IMR-90 (cell line): ENCODE results near the gene MTRF1L. TPM values are rescaled to one million over a fixed set of nuclear protein-coding genes. Genes with fewer than 3 reads are reported as not detected.
A peak's percentile ranks its signal among the peaks of the same experiment; 100 is the strongest.

Source experiments
- ATAC-seq: fragments of 200-7000 bp; cut with Tn5 transposase; 2 replicates; pipeline ENCODE4 v1.9.1; 2020; ENCODE audit warnings: low read depth, mild to moderate bottlenecking, moderate library complexity
- BruUV-seq: library from RNA; stranded (reverse); fragments of 400-500 nt; replicated peaks from 2 replicates; lab custom pipeline; 2021; lab: Mats Ljungman, UMichigan
- CTCF ChIA-PET: fragments of 300-600 bp; formaldehyde crosslinking; extraction: SDS; loops from one replicate; lab custom pipeline; 2021; ENCODE audit warnings: antibody characterized with exemption; lab: Yijun Ruan, JAX
- POLR2A ChIA-PET: fragments of 300-600 bp; sonication (Branson Sonifier 250); formaldehyde crosslinking; loops from one replicate; lab custom pipeline; 2022; ENCODE audit warnings: antibody characterized with exemption; ENCODE audit not compliant: unreplicated experiment; lab: Charles Lee
- DNase-seq: peaks from one replicate; pipeline ENCODE4 v3.0.0; 2013
- H2AFZ ChIP-seq: replicated peaks from 2 replicates; pipeline ENCODE3; 2013; ENCODE audit warnings: low read length, mild to moderate bottlenecking; ENCODE audit not compliant: poor library complexity
- H2AK5ac ChIP-seq: 2 replicates; pipeline ENCODE4 v1.6.1; 2013; ENCODE audit warnings: low read depth, low read length, inconsistent platforms
- H2AK9ac ChIP-seq: replicated peaks from 2 replicates; pipeline ENCODE3; 2013; ENCODE audit warnings: mild to moderate bottlenecking, low read depth, low read length, moderate library complexity; ENCODE audit not compliant: poor library complexity
- H2BK120ac ChIP-seq: 2 replicates; pipeline ENCODE4 v1.6.1; 2013; ENCODE audit warnings: low read depth, low read length, inconsistent platforms
- H2BK15ac ChIP-seq: 3 replicates; pipeline ENCODE4 v1.6.1; 2013; ENCODE audit warnings: low read depth, low read length, inconsistent platforms
- H2BK20ac ChIP-seq: 2 replicates; pipeline ENCODE4 v1.6.1; 2013; ENCODE audit warnings: low read depth, mild to moderate bottlenecking, inconsistent platforms, low read length, moderate library complexity
- H2BK5ac ChIP-seq: 2 replicates; pipeline ENCODE4 v1.6.1; 2013; ENCODE audit warnings: mild to moderate bottlenecking, low read depth, low read length, inconsistent platforms; ENCODE audit not compliant: poor library complexity, severe bottlenecking
- H3K14ac ChIP-seq: replicated peaks from 2 replicates; pipeline ENCODE4 v1.6.1; 2013; ENCODE audit warnings: low read depth, low read length, inconsistent platforms
- H3K18ac ChIP-seq: 2 replicates; pipeline ENCODE4 v1.6.1; 2013; ENCODE audit warnings: low read depth, low read length, control low read depth
- H3K23ac ChIP-seq: 2 replicates; pipeline ENCODE4 v1.6.1; 2013; ENCODE audit warnings: low read depth, low read length, inconsistent platforms
- H3K27ac ChIP-seq: 2 replicates; pipeline ENCODE4 v1.5.1; 2013; ENCODE audit warnings: mild to moderate bottlenecking, control low read depth, low read length; ENCODE audit not compliant: insufficient read depth
- H3K27me3 ChIP-seq: 2 replicates; pipeline ENCODE4 v1.6.1; 2013; ENCODE audit warnings: low read length; ENCODE audit not compliant: control insufficient read depth, insufficient read depth
- H3K36me3 ChIP-seq: 2 replicates; pipeline ENCODE4 v1.6.1; 2013; ENCODE audit warnings: low read length, mixed read lengths; ENCODE audit not compliant: control insufficient read depth, insufficient read depth
- H3K4ac ChIP-seq: 2 replicates; pipeline ENCODE4 v1.6.1; 2013; ENCODE audit warnings: low read depth, low read length, inconsistent platforms
- H3K4me1 ChIP-seq: 2 replicates; pipeline ENCODE4 v1.6.1; 2013; ENCODE audit warnings: low read length, mixed read lengths; ENCODE audit not compliant: control insufficient read depth, insufficient read depth
- H3K4me2 ChIP-seq: 2 replicates; pipeline ENCODE4 v1.6.1; 2013; ENCODE audit warnings: low read depth, mild to moderate bottlenecking, control low read depth, low read length, moderate library complexity
- H3K4me3 ChIP-seq: 2 replicates; pipeline ENCODE4 v1.5.1; 2013; ENCODE audit warnings: low read depth, mild to moderate bottlenecking, control low read depth, low read length, moderate library complexity; ENCODE audit not compliant: insufficient read depth
- H3K56ac ChIP-seq: 2 replicates; pipeline ENCODE4 v1.6.1; 2013; ENCODE audit warnings: low read length, inconsistent platforms; ENCODE audit not compliant: insufficient read depth; ENCODE audit errors: extremely low read depth
- H3K79me1 ChIP-seq, 2 experiments: 2 replicates each; pipeline ENCODE4 v1.6.1; 2013; ENCODE audit warnings: low read length in 2 of 2, inconsistent platforms in 1 of 2, low read depth in 1 of 2
- H3K9ac ChIP-seq: 2 replicates; pipeline ENCODE4 v1.6.1; 2013; ENCODE audit warnings: low read depth, low read length, control low read depth
- H3K9me1 ChIP-seq: 2 replicates; pipeline ENCODE4 v1.6.1; 2013; ENCODE audit warnings: low read length, inconsistent platforms; ENCODE audit not compliant: insufficient read depth
- H3K9me3 ChIP-seq: 2 replicates; pipeline ENCODE4 v1.6.1; 2013; ENCODE audit warnings: low read length; ENCODE audit not compliant: control insufficient read depth, insufficient read depth
- H4K20me1 ChIP-seq: 2 replicates; pipeline ENCODE4 v1.6.1; 2013; ENCODE audit warnings: low read length, inconsistent platforms; ENCODE audit not compliant: insufficient read depth
- H4K5ac ChIP-seq: 2 replicates; pipeline ENCODE4 v1.6.1; 2013; ENCODE audit warnings: mild to moderate bottlenecking, low read depth, low read length, control low read depth
- H4K8ac ChIP-seq, 2 experiments: 2 replicates each; pipeline ENCODE4 v1.6.1; 2013; ENCODE audit warnings: low read depth in 2 of 2, low read length in 2 of 2, control low read depth in 1 of 2, inconsistent platforms in 1 of 2
- H4K91ac ChIP-seq: 2 replicates; pipeline ENCODE4 v1.6.1; 2013; ENCODE audit warnings: low read depth, low read length, inconsistent platforms; ENCODE audit not compliant: insufficient read depth
- CTCF ChIP-seq: conservative IDR thresholded peaks from 2 replicates; pipeline ENCODE4 v1.5.1; 2012; ENCODE audit warnings: mild to moderate bottlenecking, low read depth, low read length, improper control_type of control experiment
- ELK1 ChIP-seq: fragments of 150-350 bp; IDR thresholded peaks from 2 replicates; pipeline ENCODE4 v1.6.1; 2016; ENCODE audit warnings: low read depth, mild to moderate bottlenecking, low read length, moderate library complexity, borderline replicate concordance
- dilution Hi-C: fragments of 300-500 bp; cut with HindIII; formaldehyde crosslinking; loops from one replicate; pipeline ENCODE4 v1.14.3; 2018; ENCODE audit warnings: low sequenced_read_pairs; ENCODE audit not compliant: unreplicated experiment
- in situ Hi-C: fragments of 300-500 bp; cut with MboI; formaldehyde crosslinking; loops from 3 replicates; pipeline ENCODE4 v1.14.3; 2019; ENCODE audit warnings: low sequenced_read_pairs, inconsistent platforms, mixed read lengths
- intact Hi-C: fragments of 100-400 bp; cut with micrococcal nuclease; formaldehyde crosslinking; loops from 2 replicates; pipeline ENCODE4 v1.10.0; 2022
- polyA plus RNA-seq, 3 experiments: library from polyadenylated mRNA; depleted of rRNA; stranded (reverse); fragments of >200 nt; gene quantifications; 2 replicates each; pipeline ENCODE4 v1.2.3, GENCODE V29; 2012; ENCODE audit warnings: low replicate concordance in 1 of 3
- total RNA-seq: library from RNA; depleted of rRNA; stranded (reverse); fragments of >200 nt; gene quantifications from 2 replicates; pipeline ENCODE4 v1.2.3, GENCODE V29; 2012

MTRF1L gene
- total and polyA plus RNA-seq, 2 of the 4 experiments (the other 2 are of a cell fraction): 6.9 to 11.1 TPM

- TF ChIP-seq ELK1: no peak
- 0 out of 2 replicates have a peak, but pooled peaks have one; percentile 6 for TF ChIP-seq CTCF
- Histone ChIP-seq H2BK5ac (no peak overlapping the region), H2AFZ (no peak overlapping the region), H3K4me3 (no peak overlapping the region), H3K9ac (no peak overlapping the region), H2BK15ac (no peak overlapping the region), H3K27me3 (no peaks in the 10 kb centered on the region), H3K18ac (no peak overlapping the region), H2BK120ac (no peak overlapping the region), H3K79me1 (peaks cover 7 to 18% of the 10 kb centered on the region in 2 experiments), H3K9me1 (no peaks in the 10 kb centered on the region), H4K91ac (no peak overlapping the region), H2AK5ac (no peak overlapping the region), H3K14ac (no peak overlapping the region), H3K36me3 (peaks cover 19% of the 10 kb centered on the region), H3K9me3 (no peaks in the 10 kb centered on the region), H3K27ac (no peak overlapping the region), H4K5ac (no peak overlapping the region), H3K23ac (no peak overlapping the region), H3K4ac (no peak overlapping the region), H4K20me1 (peaks cover 6% of the 10 kb centered on the region), H4K8ac (no peak overlapping the region), H3K56ac (no peak overlapping the region), H2AK9ac (no peak overlapping the region), H3K4me1 (no peaks in the 10 kb centered on the region), H3K4me2 (no peak overlapping the region), H2BK20ac (no peak overlapping the region)
- ATAC-seq: no peak
- intact Hi-C loops: no loop called here
- dilution Hi-C loops: no loop called here
- BruUV-seq: no TSS peak
- ChIA-PET POLR2A (no interaction called here), CTCF (no interaction called here)
- in situ Hi-C loops: no loop called here
- no peak for DNase-seq
These were observed 9.1 kb downstream of the MTRF1L start for GRCh38 chr6:152993431-152993830.
